GM21619 (cell line): ENCODE data around the gene SATL1.
"Not testable (repeated sequence)": the region's sequence is repeated elsewhere in the genome, so short reads cannot be mapped to it uniquely, and the experiment has no call there.

ENCODE experiments used
- ATAC-seq: cut with Tn5 transposase; IDR thresholded peaks from one replicate; pipeline ENCODE4 v1.9.1; 2021; ENCODE audit not compliant: unreplicated experiment

SATL1 gene

GRCh38 chrX:85109235-85109634, 134.3 kb downstream of the SATL1 start:
- no peak for ATAC-seq

- ATAC-seq: no peak
These were observed 135.4 kb downstream of the SATL1 start for GRCh38 chrX:85108165-85108564.

- no peak for ATAC-seq
These were observed 136.2 kb downstream of the SATL1 start for GRCh38 chrX:85107407-85107806.

- ATAC-seq: no peak
These were observed 154.2 kb downstream of the SATL1 start for GRCh38 chrX:85089321-85089840.

GRCh38 chrX:85084770-85085393, 158.7 kb downstream of the SATL1 start:
- ATAC-seq: peak; percentile 76

- ATAC-seq: not testable (repeated sequence)
These were observed 166.3 kb downstream of the SATL1 start for GRCh38 chrX:85077247-85077646.

- ATAC-seq: no peak
These were observed 177.9 kb downstream of the SATL1 start for GRCh38 chrX:85065512-85066198.

- ATAC-seq: no peak
These were observed 190.8 kb downstream of the SATL1 start for GRCh38 chrX:85052636-85053343.

GRCh38 chrX:85052205-85052604, 191.4 kb downstream of the SATL1 start:
- no peak for ATAC-seq

- no peak for ATAC-seq
These were observed 192.0 kb downstream of the SATL1 start for GRCh38 chrX:85051627-85052026.
